ENCODE measurements around the gene RIPOR3.
"Not testable (repeated sequence)": the region's sequence is repeated elsewhere in the genome, so short reads cannot be mapped to it uniquely, and the experiment has no call there.

The RIPOR3 gene

GRCh38 chr20:50602432-50603088 lies 88.8 kb downstream of the RIPOR3 start:
- TF ChIP-seq, protein P1, sequence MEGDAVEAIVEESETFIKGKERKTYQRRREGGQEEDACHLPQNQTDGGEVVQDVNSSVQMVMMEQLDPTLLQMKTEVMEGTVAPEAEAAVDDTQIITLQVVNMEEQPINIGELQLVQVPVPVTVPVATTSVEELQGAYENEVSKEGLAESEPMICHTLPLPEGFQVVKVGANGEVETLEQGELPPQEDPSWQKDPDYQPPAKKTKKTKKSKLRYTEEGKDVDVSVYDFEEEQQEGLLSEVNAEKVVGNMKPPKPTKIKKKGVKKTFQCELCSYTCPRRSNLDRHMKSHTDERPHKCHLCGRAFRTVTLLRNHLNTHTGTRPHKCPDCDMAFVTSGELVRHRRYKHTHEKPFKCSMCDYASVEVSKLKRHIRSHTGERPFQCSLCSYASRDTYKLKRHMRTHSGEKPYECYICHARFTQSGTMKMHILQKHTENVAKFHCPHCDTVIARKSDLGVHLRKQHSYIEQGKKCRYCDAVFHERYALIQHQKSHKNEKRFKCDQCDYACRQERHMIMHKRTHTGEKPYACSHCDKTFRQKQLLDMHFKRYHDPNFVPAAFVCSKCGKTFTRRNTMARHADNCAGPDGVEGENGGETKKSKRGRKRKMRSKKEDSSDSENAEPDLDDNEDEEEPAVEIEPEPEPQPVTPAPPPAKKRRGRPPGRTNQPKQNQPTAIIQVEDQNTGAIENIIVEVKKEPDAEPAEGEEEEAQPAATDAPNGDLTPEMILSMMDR (IDR thresholded peaks at IDR 0.05; ENCODE audit: insufficient read depth, missing control alignments), result no peak
- FAIRE-seq, result no peak
- no peak for DNase-seq (ENCODE audit: insufficient read length, low spot score)

- FAIRE-seq, result no peak
- TF ChIP-seq, protein P1 (IDR thresholded peaks at IDR 0.05; ENCODE audit: insufficient read depth, missing control alignments), result no peak
- no peak for DNase-seq (ENCODE audit: insufficient read length, low spot score)
Measured at GRCh38 chr20:50601511-50602431, 89.6 kb downstream of the RIPOR3 start.

DNA sequence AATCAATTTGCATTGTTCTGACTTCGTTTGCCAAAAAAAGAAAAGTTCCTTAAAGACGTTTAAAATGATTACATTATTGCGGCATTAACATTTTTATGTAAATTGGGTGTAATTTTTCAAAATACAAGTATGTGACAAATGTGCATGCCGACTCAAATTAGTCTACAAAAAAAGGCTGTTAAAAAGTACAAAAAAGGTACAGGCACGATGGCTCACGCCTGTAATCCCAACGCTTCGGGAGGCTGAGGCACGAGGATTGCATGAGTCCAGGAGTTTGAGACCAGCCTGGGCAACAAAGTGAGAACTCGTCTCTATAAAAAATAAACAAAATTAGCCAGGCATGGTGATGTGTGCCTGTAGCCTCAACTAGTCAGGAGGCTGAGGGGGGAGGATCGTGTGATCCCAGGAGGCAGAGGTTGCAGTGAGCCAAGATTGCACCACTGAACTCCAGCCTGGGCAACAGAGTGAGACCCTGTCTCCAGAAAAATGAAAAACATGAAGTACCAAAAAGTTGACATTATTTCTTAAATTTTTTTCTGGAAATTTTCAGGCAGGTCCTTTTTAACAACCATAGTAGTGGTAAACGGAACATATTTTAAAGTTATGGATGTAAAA lies 91.0 kb downstream of the RIPOR3 start:
- no peak for FAIRE-seq
- TF ChIP-seq, protein P1 (IDR thresholded peaks at IDR 0.05; ENCODE audit: insufficient read depth, missing control alignments), result no peak
- DNase-seq (ENCODE audit: insufficient read length, low spot score), result no peak

GRCh38 chr20:50598768-50599167 lies 92.6 kb downstream of the RIPOR3 start:
- not testable (repeated sequence) for FAIRE-seq; DNase-seq (ENCODE audit: insufficient read length, low spot score)

GRCh38 chr20:50598074-50598473 lies 93.3 kb downstream of the RIPOR3 start:
- TF ChIP-seq, protein P1 (IDR thresholded peaks at IDR 0.05; ENCODE audit: insufficient read depth, missing control alignments), result no peak
- FAIRE-seq, result no peak

GRCh38 chr20:50597406-50597969 lies 93.9 kb downstream of the RIPOR3 start:
- DNase-seq (ENCODE audit: insufficient read length, low spot score) (no peak), FAIRE-seq (no peak)
- TF ChIP-seq, protein P1 (IDR thresholded peaks at IDR 0.05; ENCODE audit: insufficient read depth, missing control alignments), result no peak

More at GRCh38 chr20:50598074-50598473, 93.3 kb downstream of the RIPOR3 start:
- no peak for DNase-seq (ENCODE audit: insufficient read length, low spot score)

DNA sequence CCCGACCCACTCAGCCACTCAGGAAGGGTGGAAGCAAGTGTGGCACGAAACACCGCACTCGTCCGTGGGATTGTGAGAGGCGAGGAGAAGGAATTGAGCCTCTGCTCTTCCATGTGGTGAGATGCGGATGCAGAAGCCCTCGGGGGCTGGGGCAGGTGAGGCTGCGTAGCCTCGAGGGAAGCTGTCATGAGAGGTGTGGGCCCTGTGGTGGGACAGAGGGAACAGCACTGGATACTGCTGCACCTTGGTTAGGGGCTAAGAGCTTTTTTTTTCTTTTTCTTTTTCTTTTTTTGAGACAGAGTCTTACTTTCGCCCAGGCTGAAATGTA lies 94.7 kb downstream of the RIPOR3 start:
- TF ChIP-seq, protein P1 (IDR thresholded peaks at IDR 0.05; ENCODE audit: insufficient read depth, missing control alignments), result no peak
- DNase-seq (ENCODE audit: insufficient read length, low spot score) (no peak), FAIRE-seq (no peak)
